ENCODE data around the gene GNAQ.

GNAQ gene

DNA sequence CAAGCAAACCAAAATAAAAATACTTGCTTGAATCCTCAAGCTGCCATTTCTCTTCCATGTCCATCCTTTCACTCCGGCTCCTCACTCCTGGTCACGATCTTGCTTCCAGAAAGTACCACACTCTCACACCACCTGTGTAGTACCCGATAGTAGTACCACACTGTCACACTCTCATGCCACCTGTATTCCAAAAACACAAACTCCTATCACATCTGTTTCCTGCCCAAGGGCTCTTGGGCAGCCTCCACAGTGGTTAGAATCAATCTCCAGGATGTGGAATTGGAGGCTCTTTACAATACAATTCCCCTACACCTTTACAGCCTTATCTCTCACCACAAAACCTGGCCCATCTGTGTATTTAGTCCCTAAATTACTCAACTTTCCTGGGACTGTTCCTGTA lies 130.6 kb downstream of the GNAQ start:
- ChIA-PET CTCF (no interaction called here), POLR2A (no interaction called here)
- no peak for DNase-seq (ENCODE audit: extremely low spot score)
- TF ChIP-seq, protein P1, sequence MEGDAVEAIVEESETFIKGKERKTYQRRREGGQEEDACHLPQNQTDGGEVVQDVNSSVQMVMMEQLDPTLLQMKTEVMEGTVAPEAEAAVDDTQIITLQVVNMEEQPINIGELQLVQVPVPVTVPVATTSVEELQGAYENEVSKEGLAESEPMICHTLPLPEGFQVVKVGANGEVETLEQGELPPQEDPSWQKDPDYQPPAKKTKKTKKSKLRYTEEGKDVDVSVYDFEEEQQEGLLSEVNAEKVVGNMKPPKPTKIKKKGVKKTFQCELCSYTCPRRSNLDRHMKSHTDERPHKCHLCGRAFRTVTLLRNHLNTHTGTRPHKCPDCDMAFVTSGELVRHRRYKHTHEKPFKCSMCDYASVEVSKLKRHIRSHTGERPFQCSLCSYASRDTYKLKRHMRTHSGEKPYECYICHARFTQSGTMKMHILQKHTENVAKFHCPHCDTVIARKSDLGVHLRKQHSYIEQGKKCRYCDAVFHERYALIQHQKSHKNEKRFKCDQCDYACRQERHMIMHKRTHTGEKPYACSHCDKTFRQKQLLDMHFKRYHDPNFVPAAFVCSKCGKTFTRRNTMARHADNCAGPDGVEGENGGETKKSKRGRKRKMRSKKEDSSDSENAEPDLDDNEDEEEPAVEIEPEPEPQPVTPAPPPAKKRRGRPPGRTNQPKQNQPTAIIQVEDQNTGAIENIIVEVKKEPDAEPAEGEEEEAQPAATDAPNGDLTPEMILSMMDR (IDR thresholded peaks at IDR 0.05; ENCODE audit: control extremely low read depth, extremely low read depth, low read depth, missing control alignments), result no peak

DNA sequence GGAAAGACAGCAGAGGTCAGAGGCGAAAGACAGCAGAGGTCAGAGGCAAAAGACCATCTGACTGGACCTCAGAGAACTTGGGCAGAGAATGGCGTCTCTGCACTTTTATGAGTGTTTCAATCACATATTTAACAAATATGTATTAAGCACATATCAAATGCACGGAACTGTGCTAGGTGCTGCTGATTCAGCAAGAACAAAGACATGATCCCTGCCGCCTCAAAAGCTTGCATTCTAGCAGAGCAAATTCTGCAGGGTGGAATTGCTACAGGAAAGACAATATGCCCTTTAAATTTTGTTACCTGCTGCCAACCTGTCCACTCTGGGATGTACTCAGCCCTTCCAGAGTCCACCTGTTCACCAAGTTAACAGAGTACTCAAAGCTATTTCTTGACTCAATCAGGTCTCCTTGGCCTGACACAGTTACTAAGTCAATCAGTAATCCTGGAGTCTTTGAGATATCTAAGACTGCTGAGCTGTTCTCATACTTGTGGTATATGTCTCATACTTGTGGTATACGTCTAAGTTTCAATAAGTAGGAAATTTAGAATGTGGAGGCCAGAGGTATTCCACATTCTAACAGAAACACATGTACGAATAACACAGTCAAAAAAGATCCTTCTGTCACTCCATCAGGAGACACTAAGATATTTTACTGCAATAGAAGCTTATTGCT lies 131.8 kb downstream of the GNAQ start:
- ChIA-PET CTCF (no interaction called here), POLR2A (no interaction called here)
- TF ChIP-seq, protein P1 (IDR thresholded peaks at IDR 0.05; ENCODE audit: control extremely low read depth, extremely low read depth, low read depth, missing control alignments), result no peak
- DNase-seq (ENCODE audit: extremely low spot score), result no peak

DNA sequence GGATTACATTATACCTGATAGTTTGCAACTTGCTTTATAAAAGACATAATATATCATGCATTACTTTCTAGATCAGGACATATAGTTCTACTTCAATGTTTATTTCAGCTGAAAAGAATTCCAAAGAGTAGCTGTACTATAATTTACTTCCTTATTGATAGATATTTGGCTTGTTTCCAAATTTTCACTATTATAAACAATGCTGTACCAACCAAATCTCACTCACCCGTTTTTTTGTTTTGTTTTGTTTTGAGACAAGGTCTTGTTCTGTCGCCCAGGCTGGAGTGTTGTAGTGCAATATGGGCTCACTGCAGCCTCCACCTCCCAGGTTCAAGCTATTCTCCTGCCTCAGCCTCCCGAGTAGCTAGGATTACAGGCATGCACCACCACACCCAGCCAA lies 132.7 kb downstream of the GNAQ start:
- POLR2A ChIA-PET, result no interaction called here
- CTCF ChIA-PET, result no interaction called here
- TF ChIP-seq, protein P1 (IDR thresholded peaks at IDR 0.05; ENCODE audit: control extremely low read depth, extremely low read depth, low read depth, missing control alignments), result no peak
- no peak for DNase-seq (ENCODE audit: extremely low spot score)

DNA sequence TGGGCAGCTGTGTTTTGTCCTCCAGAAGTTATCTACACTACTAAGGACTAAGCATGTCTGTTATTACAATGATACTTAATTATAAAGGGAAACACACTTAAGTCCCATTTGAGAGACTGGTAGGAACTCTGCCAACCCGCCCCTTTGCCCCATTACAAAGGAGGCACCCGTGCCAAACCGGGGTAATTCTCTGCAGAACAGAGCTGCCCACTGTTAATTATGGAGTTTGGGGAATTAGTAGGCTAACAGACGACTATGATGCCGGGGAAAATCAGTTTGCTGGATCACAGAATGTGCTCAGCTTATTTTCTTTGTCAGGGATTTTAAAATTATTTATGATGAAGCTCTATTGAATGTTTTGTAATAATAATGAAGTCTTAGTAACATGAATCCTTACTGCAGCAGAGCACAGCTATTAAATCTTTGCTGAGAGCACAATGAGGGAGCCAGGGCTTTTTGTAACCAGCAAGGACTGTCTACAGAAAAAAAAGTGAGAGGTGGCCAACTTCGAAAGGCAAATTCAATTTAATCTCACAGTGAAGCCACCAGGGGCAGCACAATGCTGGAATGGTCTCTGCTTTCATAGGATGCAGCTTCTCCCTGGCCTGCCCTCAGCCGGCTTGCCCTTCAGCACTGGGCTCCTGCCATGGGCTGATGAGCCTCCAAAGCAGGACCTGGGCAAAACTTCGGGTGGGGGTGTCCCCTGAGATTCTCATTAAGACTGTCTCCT lies 134.5 kb downstream of the GNAQ start:
- ChIA-PET POLR2A (no interaction called here), CTCF (interaction anchor here (0.9 to 2.7 kb wide), 6 partner anchors 11 to 29 kb away, joined by 3 to 12 read pairs (median 4); no protein-coding TSS in a partner anchor)
- no peak for DNase-seq (ENCODE audit: extremely low spot score)
- TF ChIP-seq, protein P1 (IDR thresholded peaks at IDR 0.05; ENCODE audit: control extremely low read depth, extremely low read depth, low read depth, missing control alignments), result no peak

DNA sequence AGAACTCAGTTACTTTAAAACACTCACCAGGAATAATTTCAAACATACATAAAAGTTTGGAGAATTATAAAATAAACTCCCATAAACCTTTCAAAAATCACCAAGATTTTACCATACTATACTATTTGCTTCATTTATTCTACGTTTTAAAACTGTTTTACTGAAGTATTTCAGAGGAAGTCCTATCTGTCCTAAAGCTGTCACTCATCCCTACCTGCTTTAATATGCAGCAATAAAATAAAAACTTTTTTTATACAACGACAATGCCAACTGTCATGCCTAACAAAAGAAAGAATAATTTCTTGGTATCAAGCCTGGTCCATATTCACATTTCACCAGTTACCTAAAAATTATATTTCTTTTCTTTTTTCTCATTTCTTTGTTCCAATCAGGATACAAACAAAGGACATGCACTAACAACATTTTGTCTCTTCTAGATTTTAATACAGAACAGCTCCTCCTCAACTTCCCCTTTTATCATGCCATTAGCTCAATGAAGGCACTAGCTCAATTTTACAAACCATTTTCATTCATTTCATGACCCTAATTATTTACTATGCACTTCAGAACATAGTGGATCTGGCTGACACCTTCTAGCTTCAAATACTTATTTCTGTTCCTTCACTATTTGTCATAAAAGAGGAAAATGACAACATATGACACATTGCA lies 135.2 kb downstream of the GNAQ start:
- DNase-seq (ENCODE audit: extremely low spot score), result no peak
- ChIA-PET CTCF (interaction anchor here (0.9 to 2.7 kb wide), 7 partner anchors 8 to 29 kb away, joined by 3 to 12 read pairs (median 4); no protein-coding TSS in a partner anchor), POLR2A (no interaction called here)
- TF ChIP-seq, protein P1 (IDR thresholded peaks at IDR 0.05; ENCODE audit: control extremely low read depth, extremely low read depth, low read depth, missing control alignments), result no peak

DNA sequence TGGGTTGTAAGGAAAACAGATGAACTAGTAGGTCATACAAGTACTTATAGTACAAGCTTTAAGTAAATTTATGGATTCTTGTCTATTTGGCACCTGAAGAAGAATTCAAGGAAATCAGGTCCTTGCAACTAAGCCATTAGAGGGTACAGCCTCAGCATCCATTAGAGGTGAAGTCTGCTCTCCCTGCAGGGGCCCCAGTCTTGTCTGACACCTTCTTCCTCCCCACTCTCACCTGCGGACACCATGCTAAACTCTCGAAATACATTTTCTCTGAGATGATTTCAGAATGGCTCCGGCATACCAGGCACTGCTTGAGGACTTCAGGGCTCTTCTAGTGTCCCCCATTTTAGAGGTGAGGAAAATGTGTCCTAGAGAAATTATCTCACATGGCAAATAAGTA lies 137.9 kb downstream of the GNAQ start:
- POLR2A ChIA-PET, result no interaction called here
- CTCF ChIA-PET, result interaction anchor here (2.6 to 2.9 kb wide), 2 partner anchors 10 to 12 kb away, joined by 8 to 10 read pairs; no protein-coding TSS in a partner anchor
- DNase-seq (ENCODE audit: extremely low spot score), result no peak
- TF ChIP-seq, protein P1 (IDR thresholded peaks at IDR 0.05; ENCODE audit: control extremely low read depth, extremely low read depth, low read depth, missing control alignments), result no peak

Data from GM10248 (cell line).